Measurements from ENCODE around the gene MEF2D. TPM values are rescaled to one million over a fixed set of nuclear protein-coding genes. Genes with fewer than 3 reads are reported as not detected.

The MEF2D gene
- total and polyA plus RNA-seq, 8 donors: 23.8 to 52.8 (median 31.3) TPM

DNA sequence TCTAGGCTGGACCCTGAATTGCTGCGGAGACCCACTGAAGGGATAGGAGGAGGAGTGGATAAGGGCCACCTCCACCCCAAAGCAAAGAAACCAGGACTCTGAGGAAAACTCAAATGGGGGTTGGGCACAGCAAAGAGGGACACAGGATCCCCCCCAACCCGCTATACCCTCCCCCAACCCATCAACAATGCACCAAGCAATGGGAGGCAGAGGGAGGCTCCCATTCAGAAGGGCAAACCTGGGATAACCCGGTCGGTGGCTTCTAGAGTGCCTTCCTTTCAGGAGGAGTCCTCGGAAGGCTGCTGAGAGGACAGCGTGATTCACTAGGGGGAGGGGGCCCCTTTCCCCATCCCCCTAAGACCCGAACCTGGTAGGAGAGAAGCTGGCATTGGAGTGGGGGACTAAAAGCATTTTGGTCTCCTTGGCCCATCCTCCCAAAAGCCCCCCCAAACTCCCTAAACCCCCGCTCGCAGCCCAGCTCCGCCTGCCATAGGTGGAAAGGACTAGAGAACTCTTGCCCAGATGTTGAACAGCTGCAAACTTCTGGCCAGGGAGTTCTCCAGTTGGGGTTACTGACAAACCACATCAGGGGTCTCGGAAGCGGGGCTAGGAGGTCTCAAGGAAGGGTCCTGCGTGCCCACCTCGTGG lies 1.3 kb downstream of the MEF2D start:
- H3K9me3 ChIP-seq: no peaks in the 10 kb centered on the region
- H3K4me3 ChIP-seq: peak overlapping the region; percentile 93 to 99
- intact Hi-C loops (cut with DNase I): no loop called here
- H3K4me1 ChIP-seq: peaks cover 65 to 82% of the 10 kb centered on the region in 2 donors
- no peaks in the 10 kb centered on the region for H3K36me3 ChIP-seq
- TF ChIP-seq, protein P1, sequence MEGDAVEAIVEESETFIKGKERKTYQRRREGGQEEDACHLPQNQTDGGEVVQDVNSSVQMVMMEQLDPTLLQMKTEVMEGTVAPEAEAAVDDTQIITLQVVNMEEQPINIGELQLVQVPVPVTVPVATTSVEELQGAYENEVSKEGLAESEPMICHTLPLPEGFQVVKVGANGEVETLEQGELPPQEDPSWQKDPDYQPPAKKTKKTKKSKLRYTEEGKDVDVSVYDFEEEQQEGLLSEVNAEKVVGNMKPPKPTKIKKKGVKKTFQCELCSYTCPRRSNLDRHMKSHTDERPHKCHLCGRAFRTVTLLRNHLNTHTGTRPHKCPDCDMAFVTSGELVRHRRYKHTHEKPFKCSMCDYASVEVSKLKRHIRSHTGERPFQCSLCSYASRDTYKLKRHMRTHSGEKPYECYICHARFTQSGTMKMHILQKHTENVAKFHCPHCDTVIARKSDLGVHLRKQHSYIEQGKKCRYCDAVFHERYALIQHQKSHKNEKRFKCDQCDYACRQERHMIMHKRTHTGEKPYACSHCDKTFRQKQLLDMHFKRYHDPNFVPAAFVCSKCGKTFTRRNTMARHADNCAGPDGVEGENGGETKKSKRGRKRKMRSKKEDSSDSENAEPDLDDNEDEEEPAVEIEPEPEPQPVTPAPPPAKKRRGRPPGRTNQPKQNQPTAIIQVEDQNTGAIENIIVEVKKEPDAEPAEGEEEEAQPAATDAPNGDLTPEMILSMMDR (IDR thresholded peaks at IDR 0.05): no peak
- ATAC-seq (no peak), DNase-seq (peak in 3 of 4 donors; percentile 41 to 83 (median 80))
- H3K27me3 ChIP-seq: no peaks in the 10 kb centered on the region
- peak overlapping the region; percentile 98 to 100 for H3K27ac ChIP-seq

- Histone ChIP-seq H3K9me3 (no peaks in the 10 kb centered on the region), H3K27ac (peak overlapping the region; percentile 98 to 100), H3K4me3 (peak overlapping the region; percentile 93 to 99), H3K36me3 (no peaks in the 10 kb centered on the region), H3K27me3 (no peaks in the 10 kb centered on the region), H3K4me1 (peaks cover 65 to 82% of the 10 kb centered on the region in 2 donors)
- ATAC-seq (no peak), DNase-seq (peak in 2 of 4 donors; percentile 42 to 63)
- TF ChIP-seq, protein P1 (IDR thresholded peaks at IDR 0.05): no peak
- intact Hi-C loops (cut with DNase I): no loop called here
Observed at GRCh38 chr1:156498432-156499193, 2.0 kb downstream of the MEF2D start.

- intact Hi-C loops (cut with DNase I): no loop called here
- Histone ChIP-seq H3K9me3 (no peaks in the 10 kb centered on the region), H3K36me3 (no peaks in the 10 kb centered on the region), H3K4me3 (peak overlapping the region in 1 of 2 donors; percentile 99), H3K27me3 (no peaks in the 10 kb centered on the region), H3K27ac (peak overlapping the region; percentile 48 to 100), H3K4me1 (peaks cover 65 to 82% of the 10 kb centered on the region in 2 donors)
- ATAC-seq (no peak), DNase-seq (peak in 1 of 4 donors; percentile 32)
- TF ChIP-seq, protein P1 (IDR thresholded peaks at IDR 0.05): no peak
Observed at GRCh38 chr1:156497743-156498431, 2.7 kb downstream of the MEF2D start.

GRCh38 chr1:156497078-156497742 lies 3.4 kb downstream of the MEF2D start:
- Histone ChIP-seq H3K36me3 (no peaks in the 10 kb centered on the region), H3K4me1 (peaks cover 67 to 82% of the 10 kb centered on the region in 2 donors), H3K9me3 (no peaks in the 10 kb centered on the region), H3K27me3 (no peaks in the 10 kb centered on the region), H3K4me3 (peak overlapping the region in 1 of 2 donors; percentile 99), H3K27ac (peak overlapping the region; percentile 27 to 48)
- ATAC-seq (no peak), DNase-seq (no peak)
- intact Hi-C loops (cut with DNase I): no loop called here
- TF ChIP-seq, protein P1 (IDR thresholded peaks at IDR 0.05): no peak
